Activated CD8-positive, alpha-beta memory T cell treated with anti-CD3 and anti-CD28 coated beads, Interleukin-2, amount 50 U/mL, for 48 hours (primary cell): ENCODE data around the gene ILK.

Experiments used
- DNase-seq: peaks from one replicate; pipeline ENCODE4 v3.0.0-alpha.2; 2020

Gene ILK

DNA sequence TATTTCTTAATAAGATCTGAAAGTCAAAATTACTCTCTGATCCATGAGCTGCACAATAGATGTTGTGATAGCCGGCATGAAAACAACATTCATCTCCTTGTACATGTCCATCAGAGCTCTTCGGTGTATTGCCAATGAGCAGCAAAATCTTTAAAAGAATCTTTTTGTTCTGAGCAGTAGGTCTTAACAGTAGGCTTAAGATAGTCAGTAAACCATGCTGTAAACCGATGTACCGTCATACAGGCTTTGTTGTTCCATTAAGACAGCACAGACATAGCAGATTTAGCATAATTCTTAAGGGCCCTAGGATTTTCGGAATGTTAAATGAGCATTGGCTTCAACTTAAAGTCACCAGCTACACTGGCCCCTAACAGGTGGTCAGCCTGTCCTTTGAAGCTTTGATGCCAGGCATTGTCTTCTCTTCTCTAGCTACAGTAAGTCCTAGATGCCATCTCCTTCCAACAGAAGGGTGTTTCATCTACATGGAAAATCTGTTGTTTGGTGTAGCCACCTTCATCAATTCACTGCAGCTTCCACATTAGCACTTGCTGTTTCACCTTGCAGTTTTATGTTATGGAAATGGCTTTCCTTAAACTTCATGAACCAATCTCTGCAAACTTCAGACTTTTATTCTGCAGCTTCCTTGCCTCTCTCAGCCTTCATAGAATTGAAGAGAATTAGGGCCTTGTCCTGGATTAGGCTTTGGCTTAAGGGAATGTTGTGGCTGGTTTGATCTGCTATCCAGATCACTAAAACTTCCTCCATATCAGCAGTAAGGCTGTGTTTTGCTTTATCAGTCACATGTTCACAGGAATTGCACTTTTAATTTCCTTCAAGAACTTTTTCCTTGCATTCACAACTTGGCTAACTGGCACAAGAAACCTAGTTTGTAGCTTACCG is 28.5 kb upstream of the ILK start:
- no peak for DNase-seq

DNA sequence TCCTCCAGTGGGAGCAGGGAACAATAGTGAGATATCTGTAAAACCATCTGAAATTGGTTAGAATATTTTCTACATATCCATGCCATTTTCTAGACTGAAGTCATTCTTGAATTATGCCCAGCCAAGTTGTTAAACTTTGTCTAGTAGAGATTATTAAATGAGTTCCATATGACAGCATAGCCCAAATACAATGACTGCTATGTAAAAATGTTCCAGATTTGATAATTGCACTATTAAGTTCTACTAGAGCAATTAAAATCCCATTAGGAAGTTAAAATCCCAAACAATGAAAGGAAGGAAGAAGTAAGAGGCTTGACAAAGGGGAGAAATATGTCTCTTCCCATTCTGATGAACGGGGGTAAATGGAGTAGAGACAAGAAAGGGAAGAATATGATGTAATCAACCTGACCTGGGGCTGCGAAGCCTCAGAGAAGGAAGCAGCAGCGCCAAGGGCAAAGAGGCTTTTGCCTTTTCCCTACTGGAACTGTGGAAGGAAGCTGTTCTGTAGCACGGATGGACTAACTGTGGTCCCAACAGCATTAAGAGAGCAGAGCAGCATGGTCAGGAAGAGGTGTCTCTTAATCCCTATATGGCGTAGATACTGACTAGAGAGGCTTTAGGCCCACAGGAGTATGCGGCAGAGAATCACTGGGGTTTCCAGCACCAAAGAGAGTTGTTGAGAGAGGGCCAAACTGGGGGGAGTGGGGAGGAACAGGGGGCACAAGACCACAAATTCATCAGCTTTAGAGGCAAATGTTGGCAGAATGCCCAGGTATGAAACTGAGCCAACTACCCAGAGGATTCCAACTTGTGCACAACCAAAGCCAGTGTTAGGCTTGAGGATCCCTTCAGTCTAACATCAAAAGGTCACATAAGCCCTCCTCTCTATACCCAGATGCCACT is 26.9 kb upstream of the ILK start:
- no peak for DNase-seq

DNA sequence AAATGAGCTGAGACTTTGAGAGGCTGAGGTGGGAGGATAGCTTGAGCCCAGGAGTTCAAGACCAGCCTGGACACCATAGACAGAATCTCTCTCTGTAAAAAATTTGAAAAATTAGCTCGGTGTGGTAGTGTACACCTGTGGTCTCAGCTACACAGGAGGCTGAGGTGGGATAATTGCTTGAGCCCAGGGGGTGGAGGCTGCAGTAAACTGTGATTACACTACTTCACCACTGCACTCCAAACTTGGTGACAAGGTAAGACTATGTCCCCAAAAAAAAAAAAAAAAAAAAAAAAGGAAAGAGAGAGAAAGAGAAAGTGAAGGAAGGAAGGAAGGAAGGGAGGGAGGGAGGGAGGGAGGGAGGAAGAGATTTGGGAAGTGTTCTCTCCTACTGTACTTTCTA is 25.4 kb upstream of the ILK start:
- DNase-seq: no peak

DNA sequence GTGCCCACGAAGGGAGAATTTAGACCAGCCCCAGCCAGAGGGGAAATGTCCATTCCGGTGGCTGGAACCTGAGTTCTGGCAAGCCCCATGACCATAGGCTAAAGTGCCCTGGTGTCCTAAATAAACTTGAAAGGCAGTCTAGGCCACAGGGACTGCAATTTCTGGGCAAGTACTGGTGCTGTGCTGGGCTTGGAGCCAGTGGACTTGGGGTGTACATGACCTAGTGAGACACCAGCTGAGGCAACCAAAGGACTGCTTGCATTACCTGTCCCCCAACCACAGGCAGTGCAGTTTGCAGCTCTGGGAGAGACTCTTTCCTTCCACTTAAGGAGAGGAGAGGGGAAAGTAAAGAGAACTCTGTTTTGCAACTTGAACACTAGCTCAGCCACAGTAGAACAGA is 23.9 kb upstream of the ILK start:
- no peak for DNase-seq

DNA sequence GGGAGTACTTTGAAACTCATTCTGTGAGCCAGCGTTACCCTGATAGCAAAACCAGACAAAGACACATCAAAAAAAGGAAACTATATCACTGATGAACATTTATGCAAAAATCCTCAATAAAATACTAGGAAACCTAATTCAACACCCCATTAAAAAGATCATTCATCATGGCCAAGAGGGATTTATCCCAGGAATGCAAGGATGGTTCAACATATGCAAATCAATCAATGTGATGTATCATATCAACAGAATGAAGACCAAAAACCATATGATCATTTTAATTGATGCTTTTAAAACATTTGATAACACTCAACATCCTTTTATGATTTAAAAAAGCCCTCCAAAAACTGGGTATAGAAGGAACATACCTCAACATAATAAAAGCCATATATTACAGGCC is 20.0 kb upstream of the ILK start:
- no peak for DNase-seq

DNA sequence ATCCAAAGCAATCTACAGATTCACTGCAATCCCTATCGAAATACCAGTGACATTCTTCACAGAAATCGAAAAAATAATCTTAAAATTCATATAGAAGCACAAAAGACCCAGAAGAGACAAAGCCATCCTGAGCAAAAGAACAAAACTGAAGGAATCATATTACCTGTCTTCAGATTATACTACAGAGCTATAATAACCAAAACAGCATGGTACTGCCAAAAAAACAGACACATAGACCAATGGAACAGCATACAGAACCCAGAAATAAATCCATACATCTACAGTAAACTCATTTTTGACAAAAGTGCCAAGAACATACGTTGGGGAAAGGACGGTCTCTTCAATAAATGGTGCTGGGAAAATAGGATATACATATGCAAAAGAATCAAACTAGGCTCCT is 19.0 kb upstream of the ILK start:
- DNase-seq: no peak

DNA sequence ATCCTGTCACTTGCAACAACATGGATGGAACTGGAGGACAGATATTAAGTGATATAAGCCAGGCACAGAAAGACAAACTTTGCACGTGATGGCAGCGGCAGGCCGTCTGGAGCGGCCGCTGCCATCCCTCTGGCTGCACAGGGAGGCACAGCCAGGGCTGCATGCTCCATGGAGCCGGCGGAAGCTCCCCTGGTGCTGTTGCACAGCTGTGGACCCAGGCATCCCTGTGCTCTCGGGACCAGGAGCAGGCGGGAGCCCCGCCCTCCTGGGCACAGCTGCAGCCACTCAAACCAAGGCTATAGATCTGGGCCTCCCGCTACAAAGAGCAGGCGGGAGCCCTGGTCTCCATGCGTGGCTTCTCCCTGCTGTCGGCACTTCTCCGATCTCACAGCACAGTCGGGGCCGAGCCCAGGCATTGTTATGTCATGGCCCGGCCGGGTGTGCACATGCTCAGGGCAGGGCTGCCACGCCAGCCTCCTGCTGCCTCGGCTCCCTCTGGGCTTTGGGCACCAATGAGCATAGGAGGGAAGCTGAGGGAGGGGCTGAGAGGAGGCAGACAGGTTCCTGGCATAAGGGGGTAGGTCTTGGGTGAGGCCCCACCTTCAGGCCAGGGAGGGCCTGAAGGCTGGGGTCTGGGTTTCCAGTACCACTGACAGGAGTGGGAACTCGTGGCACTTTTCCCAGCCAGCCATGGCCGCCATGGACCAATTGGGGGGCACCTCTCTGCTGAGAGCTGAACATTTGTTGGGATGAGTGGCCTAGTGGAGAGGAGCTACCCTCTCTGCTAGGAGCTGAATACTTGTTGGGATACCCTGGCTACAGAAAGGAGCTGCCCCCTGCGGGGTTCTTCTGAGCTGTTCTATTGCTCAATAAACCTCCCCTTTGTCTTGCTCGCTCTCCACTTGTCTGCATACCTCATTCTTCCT is 16.9 kb upstream of the ILK start:
- no peak for DNase-seq

DNA sequence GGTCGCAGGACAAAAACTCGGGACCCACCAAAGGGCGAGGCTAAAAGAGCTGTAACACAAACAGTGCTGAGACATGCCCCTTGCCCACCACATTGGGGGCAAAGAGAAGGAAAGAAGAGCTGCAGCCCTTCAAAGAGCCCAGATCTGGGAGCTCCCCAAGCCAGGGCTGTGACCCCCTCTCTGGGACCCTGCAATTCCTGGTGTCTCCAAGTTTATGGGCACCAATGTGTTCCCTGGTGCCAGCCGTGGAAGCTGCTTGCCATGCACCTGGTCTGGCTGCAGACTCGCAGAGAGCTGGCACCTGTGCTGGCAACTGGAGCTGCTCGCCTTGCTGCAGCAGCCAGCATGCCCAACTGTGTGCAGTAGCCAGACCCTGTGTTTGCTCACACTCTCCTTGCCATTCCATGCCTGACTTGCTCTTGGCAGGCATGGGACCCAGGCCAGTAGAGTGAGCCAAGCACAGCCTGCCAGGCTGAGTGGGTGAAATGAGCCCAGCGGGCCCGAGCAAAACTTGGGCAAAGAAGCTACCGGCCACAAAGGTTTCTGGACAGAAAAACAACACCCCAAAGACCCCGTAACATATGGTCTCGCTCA is 16.1 kb upstream of the ILK start:
- DNase-seq: no peak

DNA sequence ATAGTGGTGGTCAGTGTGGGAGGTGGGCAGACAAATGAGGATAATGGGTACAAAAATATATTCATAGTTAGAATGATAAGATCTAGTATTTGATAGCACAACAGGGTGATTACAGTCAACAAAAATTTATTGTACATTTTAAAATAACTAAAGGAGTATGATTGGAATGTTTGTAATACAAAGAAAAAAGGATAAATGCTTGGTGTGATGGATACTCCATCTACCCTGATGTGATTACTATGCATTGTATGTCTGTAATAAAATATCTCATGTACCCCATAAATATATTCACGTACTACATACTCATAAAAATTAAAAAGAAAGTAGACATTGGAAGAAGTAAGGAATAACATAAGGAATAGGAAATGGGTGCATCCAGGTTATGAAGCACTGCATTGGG is 15.6 kb upstream of the ILK start:
- DNase-seq: no peak

DNA sequence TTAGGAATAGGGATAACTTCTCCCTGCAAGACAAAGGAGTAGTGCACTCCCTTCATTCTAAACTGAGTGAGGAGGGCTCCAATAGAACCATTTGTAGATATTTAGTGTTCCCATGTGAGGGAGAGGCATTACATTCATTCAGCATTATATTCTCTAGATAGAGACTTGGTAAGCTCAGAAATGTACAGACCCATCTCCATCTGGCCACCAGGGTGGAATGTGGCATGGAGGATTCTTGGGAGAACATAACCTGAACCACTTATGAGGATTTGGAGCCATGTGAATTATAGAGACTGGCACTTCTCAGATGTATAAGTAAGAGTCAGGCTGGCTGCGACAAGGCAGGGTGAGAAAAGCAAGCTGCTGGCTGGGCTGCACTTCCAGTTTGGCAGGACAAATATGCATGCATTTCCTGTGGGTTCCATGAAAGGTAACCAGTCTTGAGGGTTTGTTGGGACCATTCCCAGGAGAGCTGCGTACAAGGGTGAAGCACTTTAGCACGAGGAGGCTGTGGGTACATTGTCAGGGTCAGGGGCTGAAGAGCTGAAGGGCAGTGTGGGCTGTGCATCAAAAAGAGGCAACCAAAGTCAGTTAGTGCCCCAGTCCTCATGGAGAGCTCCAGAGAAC is 9.3 kb upstream of the ILK start:
- no peak for DNase-seq

DNA sequence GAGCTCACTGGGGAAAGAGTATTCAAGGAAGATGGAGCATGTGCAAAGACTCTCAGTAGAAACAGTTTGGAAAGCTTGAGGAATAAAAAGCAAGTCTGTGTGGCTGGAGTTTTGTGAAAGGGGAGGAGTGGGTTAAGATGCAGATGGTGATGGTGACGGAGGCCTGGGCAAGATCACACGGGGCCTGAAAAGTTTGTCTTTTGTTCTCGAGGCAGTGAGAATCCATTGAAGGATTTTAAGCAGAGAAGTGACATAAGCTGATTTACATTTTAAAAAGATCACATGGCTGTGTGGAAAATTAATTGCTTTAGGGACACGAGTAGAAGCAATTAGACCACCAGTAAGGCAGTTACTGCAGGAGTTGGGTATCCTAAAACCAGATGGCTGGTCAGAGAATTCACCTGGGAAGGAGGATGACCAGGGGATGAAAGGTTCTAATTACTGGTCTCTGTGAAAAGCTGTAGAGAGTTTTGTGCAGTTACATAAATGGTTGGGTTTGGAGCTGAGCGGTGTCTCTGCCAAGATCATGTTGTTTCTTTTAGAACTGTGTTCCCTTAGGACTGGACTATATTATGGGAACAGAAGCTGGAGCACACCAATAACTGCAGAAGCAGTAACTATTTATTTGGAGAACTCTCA is 7.2 kb upstream of the ILK start:
- no peak for DNase-seq

DNA sequence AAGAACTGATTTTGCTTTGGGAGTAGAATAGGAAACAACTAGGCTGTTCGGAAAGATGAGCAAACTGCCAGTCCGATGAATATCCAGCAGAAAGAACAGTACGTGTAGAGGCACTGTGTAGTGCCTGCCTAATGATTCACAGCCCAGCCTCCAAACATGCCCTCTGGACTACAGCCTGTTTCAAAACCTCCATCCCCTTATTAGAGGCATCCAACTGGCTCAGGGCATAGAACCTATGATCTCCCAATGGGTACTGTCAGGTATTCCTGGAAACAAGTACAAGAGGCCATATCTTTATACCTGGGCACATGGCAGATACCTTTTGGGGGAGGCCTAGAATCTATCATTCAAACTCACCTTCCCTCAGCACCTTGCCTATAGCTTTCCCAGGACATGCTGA is 5.0 kb upstream of the ILK start:
- DNase-seq: no peak

DNA sequence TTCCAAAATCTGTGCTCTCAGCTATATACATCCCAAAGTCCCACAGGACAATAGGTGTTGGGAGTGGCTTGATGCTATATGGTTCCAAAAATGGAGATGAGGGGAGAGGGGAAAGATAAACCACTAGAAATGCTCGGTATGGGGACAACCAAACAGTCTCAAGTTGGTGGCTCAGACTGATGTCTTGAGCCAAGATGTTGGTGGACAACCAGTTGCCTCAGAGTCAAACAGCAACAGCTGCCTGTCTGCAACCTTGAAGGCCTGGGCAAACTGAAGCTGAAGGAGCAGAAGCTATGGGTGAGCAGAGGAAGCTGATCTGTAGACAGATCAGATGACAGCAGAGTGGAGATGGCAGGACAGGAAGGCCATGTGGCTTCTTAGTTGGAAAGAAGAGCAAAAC is 4.1 kb upstream of the ILK start:
- DNase-seq: no peak

DNA sequence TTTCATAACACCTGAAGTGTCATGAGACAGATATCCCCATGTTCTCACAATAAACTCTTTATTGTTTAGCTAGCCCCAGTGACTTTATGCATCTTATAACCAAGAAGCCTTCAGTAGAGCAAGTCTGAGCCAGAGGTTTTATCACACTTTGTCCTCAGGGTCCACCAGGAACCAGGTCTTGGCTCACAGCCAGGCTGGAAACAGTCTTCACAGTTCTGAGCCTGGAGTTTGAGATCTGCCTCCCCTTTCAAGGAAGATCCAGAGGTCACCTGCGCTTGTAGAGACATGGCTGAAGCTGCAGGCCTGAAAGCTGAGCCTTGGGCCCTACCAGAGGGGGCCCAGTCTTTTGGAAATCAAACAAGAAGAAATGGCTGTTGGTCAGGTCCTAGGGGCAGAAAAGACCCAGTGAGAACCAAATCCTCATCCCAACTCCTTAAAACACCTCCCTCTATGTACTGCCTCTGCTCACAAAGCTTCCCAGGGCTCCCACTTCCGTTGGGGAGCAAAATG is 3.6 kb upstream of the ILK start:
- no peak for DNase-seq

DNA sequence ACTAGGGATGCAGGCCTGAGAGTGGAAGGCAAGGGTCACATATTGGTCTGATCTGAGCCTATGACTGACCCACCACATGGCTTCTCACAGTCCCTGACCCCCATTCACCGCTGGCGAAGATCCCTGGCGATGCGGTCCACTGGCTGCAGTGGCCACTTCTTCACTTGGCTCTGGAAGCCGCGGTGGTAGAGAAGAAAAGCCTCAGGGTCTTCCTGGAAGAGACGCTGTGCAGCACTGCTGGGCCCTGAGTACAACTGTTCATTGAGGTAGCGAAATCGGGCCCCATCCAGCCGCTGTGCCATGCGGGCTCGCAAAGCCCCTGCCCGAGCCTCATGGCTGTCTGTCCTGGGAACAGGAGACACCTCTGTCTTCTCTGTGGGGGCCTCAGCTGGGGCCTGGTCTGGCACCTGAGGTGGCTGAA is 2.5 kb upstream of the ILK start:
- DNase-seq: no peak

DNA sequence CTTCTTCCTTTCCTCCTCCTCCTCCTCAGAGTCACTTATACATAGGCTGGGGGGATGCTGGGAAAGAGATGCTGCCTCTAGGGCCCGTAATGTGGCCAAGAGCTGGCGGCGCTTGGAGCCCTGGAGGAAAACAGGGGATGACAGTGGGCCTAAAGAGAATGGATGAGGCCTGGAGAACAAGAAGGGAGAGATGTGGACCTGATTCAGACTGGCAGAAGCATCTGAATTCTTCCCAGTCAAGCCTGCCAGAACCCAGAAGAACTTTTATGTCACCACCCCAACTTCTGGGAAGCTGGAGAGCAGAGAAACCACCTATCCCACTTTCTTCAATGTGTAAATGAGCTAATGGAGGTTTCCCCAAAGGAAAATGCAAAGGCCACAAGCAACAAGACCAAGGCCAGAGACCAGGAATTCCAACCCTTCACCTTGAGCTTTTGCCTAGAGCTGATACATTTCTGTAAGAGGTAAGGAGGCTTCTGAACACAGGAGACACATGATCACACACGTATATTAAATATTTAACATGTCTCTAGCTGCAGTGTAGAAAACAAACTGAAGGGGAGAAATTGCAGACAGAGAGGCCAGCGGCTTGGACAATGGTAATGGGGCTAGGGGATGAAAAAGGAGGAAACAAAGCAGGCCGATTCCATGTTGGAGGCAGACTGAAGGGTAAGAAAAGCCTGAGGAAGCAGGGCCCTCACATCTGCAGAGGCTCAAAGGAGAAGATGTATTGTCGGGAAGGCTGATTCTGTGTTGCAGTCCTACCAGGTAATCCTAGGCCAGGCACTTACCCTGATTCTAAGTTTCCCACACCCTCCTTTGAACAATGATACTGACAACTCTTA is 1.3 kb upstream of the ILK start:
- peak; percentile 34 for DNase-seq

DNA sequence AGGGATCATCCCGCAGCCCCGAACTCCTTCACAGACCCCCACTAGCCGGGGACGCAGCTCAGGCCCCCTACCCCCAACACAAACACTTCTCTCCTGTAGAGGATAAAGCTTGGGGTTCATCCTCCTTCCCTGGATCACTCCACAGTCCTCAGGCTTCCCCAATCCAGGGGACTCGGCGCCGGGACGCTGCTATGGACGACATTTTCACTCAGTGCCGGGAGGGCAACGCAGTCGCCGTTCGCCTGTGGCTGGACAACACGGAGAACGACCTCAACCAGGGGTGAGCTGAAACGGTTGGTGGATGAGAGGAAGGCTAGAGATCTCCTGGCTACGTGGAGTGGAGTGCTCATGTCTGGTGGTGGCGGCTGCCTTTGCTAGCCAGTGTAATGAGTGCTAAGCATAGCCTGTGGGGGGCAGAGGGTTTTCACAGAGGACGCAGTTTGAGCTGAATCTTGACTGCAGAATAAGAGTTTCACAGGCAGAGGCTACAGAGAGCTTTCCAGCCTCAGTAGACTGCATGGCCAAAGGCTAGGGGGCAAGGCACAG is 580 bp downstream of the ILK start:
- peak; percentile 69 for DNase-seq

DNA sequence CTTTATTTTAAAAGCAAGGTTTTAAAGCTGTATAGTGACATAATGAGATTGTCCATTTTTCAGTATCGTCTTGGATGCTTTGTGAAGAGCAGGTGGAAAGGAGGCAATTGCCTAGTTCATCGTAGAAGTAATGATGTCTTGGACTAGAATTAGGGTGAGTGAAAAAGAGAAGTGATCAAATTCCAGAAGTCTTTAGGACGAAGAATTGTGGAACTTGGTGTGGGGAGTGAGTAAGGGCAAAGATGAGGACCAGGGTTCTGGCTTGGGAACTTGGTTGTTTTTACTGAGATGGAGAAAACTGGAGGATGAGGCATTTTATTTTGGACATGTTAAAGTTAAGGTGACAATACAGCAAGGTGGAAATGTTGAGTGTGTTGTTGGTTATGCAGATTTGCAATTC is 1.2 kb downstream of the ILK start:
- peak; percentile 32 for DNase-seq

DNA sequence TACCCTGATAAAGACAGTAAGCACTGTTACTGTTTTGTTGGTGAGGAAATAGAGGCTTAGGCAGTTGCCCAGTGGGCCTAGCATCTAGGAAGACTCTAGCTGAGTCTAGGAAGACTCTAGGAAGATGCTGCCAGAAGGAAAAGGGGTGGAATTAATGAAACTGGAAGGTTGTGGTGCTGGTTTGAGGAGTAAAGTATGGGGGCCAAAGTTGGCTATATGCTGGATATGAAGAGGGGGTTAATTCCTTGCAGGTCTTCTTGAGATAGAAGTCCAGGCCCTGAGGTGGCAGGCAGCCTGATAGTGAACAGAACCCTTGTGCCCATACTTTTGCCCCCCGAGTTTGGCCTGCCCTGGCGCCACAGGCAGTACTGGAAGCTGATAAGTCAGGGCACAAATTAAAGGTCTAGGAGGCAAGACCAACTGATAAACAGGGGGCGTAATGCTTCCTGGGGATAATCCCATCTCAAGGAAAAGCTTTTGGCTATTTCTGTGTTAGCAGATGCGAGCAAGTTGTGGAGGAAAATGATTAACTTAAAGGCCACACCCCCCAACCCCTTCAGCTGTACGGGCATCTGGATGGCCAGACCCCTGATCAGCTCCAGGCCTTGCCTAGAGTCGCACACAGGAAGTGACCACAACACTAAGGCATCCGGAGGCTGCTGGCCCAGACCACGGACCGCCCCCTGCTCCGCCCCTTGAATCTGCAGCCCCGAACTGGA is 3.1 kb downstream of the ILK start:
- peak; percentile 81 for DNase-seq
